Measurements from ENCODE around the gene PANK4. TPM values are rescaled to one million over a fixed set of nuclear protein-coding genes. Genes with fewer than 3 reads are reported as not detected.

Gene PANK4
- total RNA-seq, 8 experiments from 2014 or later: 24.9 to 44.0 (median 37.3) TPM

DNA sequence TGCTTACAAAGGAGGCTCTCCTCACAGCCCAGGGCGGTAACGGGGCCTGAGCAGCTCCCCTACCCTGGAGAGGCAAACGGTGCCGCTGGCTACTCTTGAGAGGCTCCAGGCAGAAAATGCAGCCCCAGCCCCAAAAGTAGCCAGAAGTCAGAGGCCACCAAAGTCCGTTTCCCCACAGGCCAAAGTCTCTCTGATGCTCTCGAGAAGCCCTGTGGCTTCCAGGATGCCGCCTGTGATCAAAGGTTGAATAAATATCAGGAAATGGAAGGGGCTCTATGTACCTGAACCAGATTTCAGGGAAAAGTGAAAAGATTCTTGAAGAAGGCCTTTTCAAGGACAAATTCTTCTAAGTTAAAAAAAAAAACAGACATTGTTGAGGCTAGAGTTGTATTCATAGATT lies 4.2 kb downstream of the PANK4 start:
- Histone ChIP-seq H3K27ac (no peak overlapping the region), H3K4me3 (no peak overlapping the region), H3K4me1 (replicated peaks in 1 of 2) (peaks cover 26 to 27% of the 10 kb centered on the region in 2 donors)
- in situ Hi-C loops (cut with MboI; ENCODE audit: low pct_unique_long_range_greater_than_20kb in 2 of 9, low sequenced_read_pairs in 9 of 9, unreplicated experiment in 9 of 9): no loop called here
- WGBS, 10 experiments: 68 to 100% (median 86%) methylated on average over 1 to 7 of the region's 7 CpGs; no CpG with 5 or more reads in 2 of the 10 experiments
- no peak for ATAC-seq (replicated peaks in 6 of 8)

DNA sequence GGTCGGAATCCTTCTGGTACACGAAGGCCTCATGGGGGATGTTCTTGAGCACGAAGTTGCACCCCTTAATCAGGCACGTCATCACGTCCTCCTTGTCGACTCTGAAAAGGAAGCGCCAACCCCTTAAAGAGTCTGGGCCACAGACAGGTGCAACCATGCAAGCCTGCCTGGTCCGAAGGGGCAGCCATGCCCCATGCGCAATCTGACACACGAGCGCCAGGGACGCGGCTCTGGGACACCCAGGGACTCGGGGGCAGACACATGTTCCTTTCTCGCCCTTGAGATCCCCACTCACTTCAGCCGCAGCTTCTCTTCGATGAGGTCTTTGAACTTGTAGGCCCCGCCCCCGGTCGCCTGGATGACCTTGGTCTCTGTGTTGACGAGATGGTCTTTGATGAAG lies 5.6 kb downstream of the PANK4 start:
- in situ Hi-C loops (cut with MboI; ENCODE audit: low pct_unique_long_range_greater_than_20kb in 2 of 9, low sequenced_read_pairs in 9 of 9, unreplicated experiment in 9 of 9): no loop called here
- WGBS, 10 experiments: 80 to 100% (median 91%) methylated on average over 1 to 20 of the region's 21 CpGs; no CpG with 5 or more reads in 2 of the 10 experiments
- no peak overlapping the region for H3K4me3 ChIP-seq
- peaks cover 19 to 20% of the 10 kb centered on the region in 2 donors for H3K4me1 ChIP-seq (replicated peaks in 1 of 2)
- ATAC-seq (replicated peaks in 6 of 8): no peak
- H3K27ac ChIP-seq: no peak overlapping the region

DNA sequence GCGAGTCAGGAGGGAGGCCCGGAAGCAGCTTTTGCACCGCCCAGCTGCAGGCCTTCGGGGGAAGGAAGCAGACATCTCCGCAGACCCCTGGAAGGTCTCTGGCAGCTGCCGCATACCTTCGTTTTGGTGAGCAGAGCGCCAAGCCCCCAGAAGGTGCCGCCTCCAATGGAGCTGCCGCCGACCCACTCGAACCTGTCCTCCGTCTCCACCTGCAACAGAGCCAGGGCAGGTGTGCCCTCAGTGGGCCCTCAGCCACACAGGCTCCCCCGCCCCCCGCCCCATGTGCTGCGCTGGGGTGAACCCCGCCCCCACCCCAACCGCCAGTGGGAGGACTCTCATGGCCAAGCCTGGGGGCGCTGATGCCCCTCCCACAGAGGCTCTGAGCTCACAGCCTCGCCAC lies 6.2 kb downstream of the PANK4 start:
- no peak for ATAC-seq (replicated peaks in 6 of 8)

DNA sequence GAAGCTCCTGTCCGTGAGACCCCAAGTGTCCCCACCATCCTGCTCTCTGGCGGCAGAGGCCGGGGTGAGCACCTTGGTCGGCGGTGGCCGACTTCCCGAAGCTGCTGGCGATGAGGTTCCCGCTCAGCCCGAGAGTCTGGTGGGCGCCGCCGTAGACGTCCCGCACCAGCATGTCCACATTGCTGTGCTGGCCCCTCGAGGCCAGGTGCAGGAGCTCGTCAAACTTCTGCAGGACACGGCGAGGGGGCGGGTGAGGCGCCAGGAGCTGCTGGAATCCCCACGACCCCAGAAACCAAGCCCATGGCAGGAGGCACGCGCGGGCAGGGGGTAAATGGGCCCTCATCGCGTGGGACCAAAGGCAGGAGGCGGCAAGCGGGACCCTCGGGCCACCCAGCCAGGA lies 6.7 kb downstream of the PANK4 start:
- Histone ChIP-seq H3K27ac (no peak overlapping the region), H3K4me3 (no peak overlapping the region), H3K4me1 (replicated peaks in 1 of 2) (peaks cover 13 to 14% of the 10 kb centered on the region in 2 donors)
- 70 to 96% (median 94%) methylated on average over 2 to 14 of the region's 30 CpGs; no CpG with 5 or more reads in 6 of the 10 experiments for WGBS, 10 experiments
- ATAC-seq (replicated peaks in 6 of 8): no peak
- in situ Hi-C loops (cut with MboI; ENCODE audit: low pct_unique_long_range_greater_than_20kb in 2 of 9, low sequenced_read_pairs in 9 of 9, unreplicated experiment in 9 of 9): no loop called here

More for the DNA sequence above, 6.2 kb downstream of the PANK4 start:
- Histone ChIP-seq H3K4me3 (no peak overlapping the region), H3K4me1 (replicated peaks in 1 of 2) (peaks cover 18% of the 10 kb centered on the region in 2 donors), H3K27ac (no peak overlapping the region)
- WGBS, 10 experiments: 90 to 100% (median 94%) methylated on average over 1 to 7 of the region's 20 CpGs; no CpG with 5 or more reads in 6 of the 10 experiments
- in situ Hi-C loops (cut with MboI; ENCODE audit: low pct_unique_long_range_greater_than_20kb in 2 of 9, low sequenced_read_pairs in 9 of 9, unreplicated experiment in 9 of 9): no loop called here

DNA sequence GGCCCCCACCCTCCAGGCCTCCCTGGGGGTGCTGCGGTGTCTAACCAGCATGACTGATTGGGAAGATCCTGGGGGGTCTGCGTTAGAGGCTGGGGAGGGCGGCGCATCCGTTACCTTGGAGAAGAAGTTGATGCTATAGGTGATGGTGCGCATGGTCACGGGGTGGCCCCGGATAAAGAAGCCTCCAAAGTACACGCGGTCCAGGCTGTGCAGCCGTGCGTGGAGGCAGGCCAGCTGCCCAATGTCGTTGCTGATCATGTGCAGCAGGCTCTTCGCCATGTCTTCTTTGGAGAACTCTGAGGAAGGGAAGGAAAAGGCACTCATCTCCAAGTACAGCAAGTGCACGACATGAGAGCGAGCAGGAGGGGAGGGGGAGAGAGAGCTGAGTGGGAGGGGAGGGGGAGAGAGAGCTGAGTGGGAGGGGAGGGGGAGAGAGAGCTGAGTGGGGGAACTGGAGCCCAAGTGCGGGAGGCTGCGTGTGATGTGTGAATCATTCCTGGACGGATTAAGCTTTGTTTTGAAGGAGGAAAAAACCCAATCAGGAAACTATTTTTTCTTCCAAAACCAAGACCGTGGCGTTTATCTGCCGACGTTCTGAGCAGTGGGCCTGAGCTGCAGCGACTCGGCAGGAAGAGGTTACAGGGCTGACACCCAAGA lies 7.2 kb downstream of the PANK4 start:
- peaks cover 7 to 8% of the 10 kb centered on the region in 2 donors for H3K4me1 ChIP-seq (replicated peaks in 1 of 2)
- in situ Hi-C loops (cut with MboI; ENCODE audit: low pct_unique_long_range_greater_than_20kb in 2 of 9, low sequenced_read_pairs in 9 of 9, unreplicated experiment in 9 of 9): no loop called here
- H3K4me3 ChIP-seq: no peak overlapping the region
- WGBS, 10 experiments: 60 to 100% (median 100%) methylated on average over 1 to 8 of the region's 25 CpGs; no CpG with 5 or more reads in 4 of the 10 experiments
- no peak overlapping the region for H3K27ac ChIP-seq
- ATAC-seq (replicated peaks in 6 of 8): no peak

DNA sequence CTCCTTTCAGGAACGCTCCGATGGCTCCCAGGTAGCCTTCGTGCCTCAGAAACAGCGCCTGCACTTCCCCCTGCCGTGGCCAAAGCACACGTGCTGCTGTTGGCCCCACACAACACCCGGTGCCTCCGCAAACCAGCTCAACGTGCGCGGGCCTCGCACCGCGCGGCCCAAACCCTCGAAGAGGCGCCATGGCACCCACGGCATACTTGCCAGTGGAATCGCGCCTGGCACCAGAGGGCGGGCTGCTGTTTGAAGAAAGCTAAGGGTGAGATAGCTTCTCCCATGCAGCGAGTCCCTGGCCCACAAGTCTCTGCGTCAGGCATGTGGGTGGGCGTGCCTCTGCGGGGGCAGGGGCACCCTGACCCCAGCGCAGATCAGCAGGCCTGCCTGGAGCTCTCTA lies 7.9 kb downstream of the PANK4 start:
- H3K27ac ChIP-seq: no peak overlapping the region
- no peak for ATAC-seq (replicated peaks in 6 of 8)
- no peak overlapping the region for H3K4me3 ChIP-seq
- 91 to 100% (median 96%) methylated on average over 1 to 15 of the region's 26 CpGs; no CpG with 5 or more reads in 5 of the 10 experiments for WGBS, 10 experiments
- in situ Hi-C loops (cut with MboI; ENCODE audit: low pct_unique_long_range_greater_than_20kb in 2 of 9, low sequenced_read_pairs in 9 of 9, unreplicated experiment in 9 of 9): no loop called here
- peaks cover under 1 to 2% of the 10 kb centered on the region in 2 donors for H3K4me1 ChIP-seq (replicated peaks in 1 of 2)

DNA sequence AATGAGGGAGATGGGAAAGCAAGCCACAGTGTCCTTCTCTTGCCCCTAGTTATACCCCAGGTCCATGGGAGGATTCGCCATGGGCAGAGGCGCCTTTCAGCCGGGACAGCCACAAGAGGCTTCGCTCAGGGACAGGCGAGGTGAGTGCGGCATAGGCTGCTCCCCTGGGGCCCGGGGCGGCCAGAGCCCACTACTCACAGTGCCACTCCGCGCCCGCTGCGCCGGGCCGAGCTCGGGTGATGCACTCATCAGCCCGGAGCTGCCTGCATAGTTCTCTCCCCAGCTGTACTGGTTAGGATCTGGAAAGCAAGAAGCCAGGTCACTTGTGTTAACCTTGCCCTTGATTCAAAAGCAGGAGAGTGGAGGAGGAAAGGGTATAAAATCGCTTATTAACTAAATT lies 8.4 kb downstream of the PANK4 start:
- in situ Hi-C loops (cut with MboI; ENCODE audit: low pct_unique_long_range_greater_than_20kb in 2 of 9, low sequenced_read_pairs in 9 of 9, unreplicated experiment in 9 of 9): no loop called here
- 57 to 100% (median 91%) methylated on average over 1 to 14 of the region's 17 CpGs; no CpG with 5 or more reads in 4 of the 10 experiments for WGBS, 10 experiments
- H3K4me3 ChIP-seq: no peak overlapping the region
- no peak for ATAC-seq (replicated peaks in 6 of 8)
- H3K27ac ChIP-seq: no peak overlapping the region
- no peaks in the 10 kb centered on the region for H3K4me1 ChIP-seq (replicated peaks in 1 of 2)

DNA sequence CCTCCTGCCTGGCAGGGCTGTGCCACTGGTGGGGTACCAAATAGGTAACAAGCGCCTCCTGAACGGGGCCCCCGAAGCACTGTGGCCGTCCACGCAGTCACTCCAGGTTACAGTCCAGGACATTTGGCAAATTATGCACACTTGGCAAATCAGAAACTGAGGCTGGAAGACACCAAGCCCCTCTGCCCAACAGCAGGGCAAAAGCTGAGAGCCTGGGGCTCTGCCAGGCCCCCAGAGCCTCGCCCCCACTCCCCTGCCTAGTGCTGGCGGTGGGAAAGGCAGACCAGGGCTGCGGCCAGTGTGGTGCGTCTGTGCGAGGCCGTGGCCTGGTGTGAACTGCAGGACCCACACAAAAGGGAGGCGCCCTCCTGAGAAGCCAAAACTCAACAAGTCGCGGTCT lies 9.4 kb downstream of the PANK4 start:
- ATAC-seq (replicated peaks in 6 of 8): no peak
- in situ Hi-C loops (cut with MboI; ENCODE audit: low pct_unique_long_range_greater_than_20kb in 2 of 9, low sequenced_read_pairs in 9 of 9, unreplicated experiment in 9 of 9): no loop called here
- Histone ChIP-seq H3K27ac (no peak overlapping the region), H3K4me1 (replicated peaks in 1 of 2) (no peaks in the 10 kb centered on the region), H3K4me3 (no peak overlapping the region)
- 94 to 100% (median 100%) methylated on average over 1 to 5 of the region's 14 CpGs; no CpG with 5 or more reads in 4 of the 10 experiments for WGBS, 10 experiments

DNA sequence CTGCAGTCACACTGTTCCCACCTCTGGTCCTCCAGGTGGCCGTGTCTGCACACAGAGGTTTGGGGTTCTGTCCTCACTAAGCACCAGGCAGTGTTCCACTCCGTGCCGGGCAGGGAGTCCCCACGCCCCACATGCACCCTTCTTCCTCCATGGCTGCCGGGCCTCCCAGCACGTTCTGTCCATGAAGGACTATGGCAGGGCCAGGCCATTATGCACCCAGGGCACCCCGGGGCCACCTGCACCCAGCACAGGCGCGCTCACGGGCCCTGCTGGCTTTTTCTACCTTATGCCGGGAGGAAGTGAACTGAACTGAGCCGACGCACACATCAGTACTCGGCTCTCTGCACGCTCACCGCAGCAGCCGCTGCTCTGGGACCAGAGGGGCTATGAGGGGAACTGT lies 10.3 kb downstream of the PANK4 start:
- no peaks in the 10 kb centered on the region for H3K4me1 ChIP-seq (replicated peaks in 1 of 2)
- 83 to 100% (median 93%) methylated on average over 1 to 11 of the region's 17 CpGs; no CpG with 5 or more reads in 4 of the 10 experiments for WGBS, 10 experiments
- in situ Hi-C loops (cut with MboI; ENCODE audit: low pct_unique_long_range_greater_than_20kb in 2 of 9, low sequenced_read_pairs in 9 of 9, unreplicated experiment in 9 of 9): no loop called here
- H3K27ac ChIP-seq: no peak overlapping the region
- H3K4me3 ChIP-seq: no peak overlapping the region
- peak in 1 of 8 experiments; percentile 7 for ATAC-seq (replicated peaks in 6 of 8)

DNA sequence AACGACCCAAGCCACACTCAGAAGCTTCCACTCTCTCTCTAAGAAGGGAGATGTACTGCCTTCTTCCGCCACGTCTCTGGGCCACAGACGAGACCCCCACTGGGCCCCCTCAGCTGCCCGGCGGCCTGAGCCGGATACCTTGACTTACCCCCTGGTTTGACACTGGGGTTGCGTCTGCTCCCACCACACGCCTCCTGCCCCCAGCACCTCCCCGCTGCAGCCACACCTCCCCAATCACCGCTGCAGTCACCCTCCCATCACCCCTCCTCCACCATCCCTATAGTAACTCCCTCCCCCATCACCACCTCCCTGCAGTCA lies 10.7 kb downstream of the PANK4 start:
- no peak overlapping the region for H3K27ac ChIP-seq
- in situ Hi-C loops (cut with MboI; ENCODE audit: low pct_unique_long_range_greater_than_20kb in 2 of 9, low sequenced_read_pairs in 9 of 9, unreplicated experiment in 9 of 9): no loop called here
- no peak for ATAC-seq (replicated peaks in 6 of 8)
- no peak overlapping the region for H3K4me3 ChIP-seq
- WGBS, 10 experiments: 80 to 100% (median 93%) methylated on average over 1 to 3 of the region's 11 CpGs; no CpG with 5 or more reads in 7 of the 10 experiments
- no peaks in the 10 kb centered on the region for H3K4me1 ChIP-seq (replicated peaks in 1 of 2)

DNA sequence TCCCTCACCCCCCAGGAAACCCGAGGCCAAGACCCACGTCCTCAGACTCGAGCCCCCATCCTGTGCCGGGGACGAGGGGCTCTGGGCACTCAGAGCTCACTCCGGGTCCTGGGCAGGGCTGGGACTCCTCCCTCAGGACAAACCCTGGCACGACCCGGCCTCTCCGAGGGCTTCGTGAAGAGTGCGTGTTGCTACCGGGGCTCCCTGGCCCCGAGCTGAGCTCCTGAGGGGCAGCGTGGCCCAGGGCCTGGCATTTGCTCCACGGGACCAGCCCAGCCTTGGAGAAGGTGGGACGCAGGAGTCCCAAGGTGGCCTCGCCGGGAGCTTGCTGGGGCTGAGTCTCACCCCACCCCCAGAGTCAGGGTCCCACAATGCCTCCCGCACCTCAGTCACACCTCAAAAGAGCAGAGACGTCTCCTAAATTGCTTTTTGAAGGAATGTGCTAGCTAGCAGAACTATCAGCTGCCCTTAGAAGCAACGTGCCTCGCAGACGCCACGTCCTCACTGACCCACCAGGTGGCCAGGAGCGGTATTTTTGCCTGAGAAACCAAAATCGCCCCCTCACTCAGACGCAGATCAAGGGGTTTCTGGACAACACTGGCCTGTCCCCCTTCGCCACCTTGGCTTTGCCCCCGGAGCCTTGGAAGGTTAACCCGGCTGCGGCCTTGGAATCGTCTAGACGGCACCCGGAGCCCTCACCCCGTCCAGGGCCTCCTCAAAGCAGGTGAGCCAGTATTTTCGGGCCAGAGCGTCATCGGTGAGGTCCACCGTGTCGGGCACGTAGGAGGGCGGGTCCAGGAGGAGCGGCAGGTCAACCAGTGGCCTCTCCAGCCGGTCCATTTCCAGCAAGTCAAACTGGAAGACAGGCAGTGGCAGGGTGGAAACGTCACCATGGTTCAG lies 11.3 kb downstream of the PANK4 start:
- H3K4me3 ChIP-seq: no peak overlapping the region
- 73 to 96% (median 93%) methylated on average over 3 to 20 of the region's 45 CpGs; no CpG with 5 or more reads in 5 of the 10 experiments for WGBS, 10 experiments
- no peak overlapping the region for H3K27ac ChIP-seq
- in situ Hi-C loops (cut with MboI; ENCODE audit: low pct_unique_long_range_greater_than_20kb in 2 of 9, low sequenced_read_pairs in 9 of 9, unreplicated experiment in 9 of 9): no loop called here
- no peak for ATAC-seq (replicated peaks in 6 of 8)
- H3K4me1 ChIP-seq (replicated peaks in 1 of 2): no peaks in the 10 kb centered on the region

DNA sequence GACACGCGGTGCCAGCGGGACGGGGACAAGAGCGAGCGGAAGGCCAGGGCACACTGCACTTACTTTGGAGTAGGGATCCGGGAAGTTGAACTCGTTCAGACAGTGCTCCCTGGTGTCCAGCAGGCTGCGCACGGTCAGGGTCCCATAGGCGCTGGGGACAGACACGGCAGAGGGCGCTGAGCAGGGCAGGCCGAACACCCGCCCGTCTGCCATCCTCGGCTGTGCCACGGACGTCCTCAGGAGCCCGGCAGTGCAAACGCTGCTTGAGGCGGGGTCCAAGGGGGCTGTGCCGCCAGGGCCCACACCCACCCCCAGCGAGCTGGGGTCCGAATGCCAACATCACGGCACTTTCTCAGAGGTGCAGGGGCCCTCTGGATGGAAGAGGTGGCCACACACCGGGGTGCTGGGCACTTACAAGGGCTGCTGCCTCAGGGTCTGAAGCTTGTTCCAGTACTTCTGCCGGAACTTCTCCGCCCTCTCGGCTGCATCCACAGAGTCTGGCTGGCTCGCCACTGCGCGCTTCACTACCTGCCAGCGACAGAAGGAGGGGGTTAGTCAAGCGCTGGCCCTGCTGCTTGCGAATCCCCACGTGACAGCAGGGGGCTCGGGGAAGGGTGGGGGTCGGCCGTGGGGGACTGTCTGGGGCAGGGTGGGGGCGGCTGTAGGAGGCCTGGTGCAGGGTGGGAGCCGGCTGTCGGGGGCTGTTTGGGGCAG lies 12.3 kb downstream of the PANK4 start:
- WGBS, 10 experiments: 90 to 100% (median 94%) methylated on average over 3 to 9 of the region's 43 CpGs; no CpG with 5 or more reads in 5 of the 10 experiments
- H3K27ac ChIP-seq: no peak overlapping the region

More for the DNA sequence above, 12.3 kb downstream of the PANK4 start:
- H3K4me3 ChIP-seq: no peak overlapping the region
- no peak for ATAC-seq (replicated peaks in 6 of 8)
- no peaks in the 10 kb centered on the region for H3K4me1 ChIP-seq (replicated peaks in 1 of 2)
- in situ Hi-C loops (cut with MboI; ENCODE audit: low pct_unique_long_range_greater_than_20kb in 2 of 9, low sequenced_read_pairs in 9 of 9, unreplicated experiment in 9 of 9): no loop called here
